DND-41 (cell line): ENCODE measurements around the gene HDX.
"Not testable (repeated sequence)": the region's sequence is repeated elsewhere in the genome, so short reads cannot be mapped to it uniquely, and the experiment has no call there.

Experiments used
- CTCF ChIP-seq: IDR thresholded peaks from 2 replicates; pipeline ENCODE4 v1.5.1; 2012; ENCODE audit warnings: borderline replicate concordance, low read length, moderate library complexity, mild to moderate bottlenecking; ENCODE audit not compliant: poor library complexity, severe bottlenecking; ENCODE audit errors: extremely low read depth
- EZH2 ChIP-seq: IDR thresholded peaks from 3 replicates; pipeline ENCODE4 v1.6.1; 2012; ENCODE audit warnings: borderline replicate concordance, low read depth, mild to moderate bottlenecking, moderate library complexity, low read length, inconsistent platforms; ENCODE audit not compliant: severe bottlenecking

GRCh38 chrX:84541315-84541714, 39.1 kb upstream of the HDX start:
- TF ChIP-seq CTCF, EZH2: not testable (repeated sequence)
